Germinal center (tissue), 1 donor: ENCODE results near the gene IPO7.
"Not testable (repeated sequence)": the region's sequence is repeated elsewhere in the genome, so short reads cannot be mapped to it uniquely, and the experiment has no call there.

ENCODE experiments used
- DNase-seq: peaks from one replicate; pipeline ENCODE4 v3.0.0; 2012; ENCODE audit warnings: mixed read lengths, low spot score

The IPO7 gene

DNA sequence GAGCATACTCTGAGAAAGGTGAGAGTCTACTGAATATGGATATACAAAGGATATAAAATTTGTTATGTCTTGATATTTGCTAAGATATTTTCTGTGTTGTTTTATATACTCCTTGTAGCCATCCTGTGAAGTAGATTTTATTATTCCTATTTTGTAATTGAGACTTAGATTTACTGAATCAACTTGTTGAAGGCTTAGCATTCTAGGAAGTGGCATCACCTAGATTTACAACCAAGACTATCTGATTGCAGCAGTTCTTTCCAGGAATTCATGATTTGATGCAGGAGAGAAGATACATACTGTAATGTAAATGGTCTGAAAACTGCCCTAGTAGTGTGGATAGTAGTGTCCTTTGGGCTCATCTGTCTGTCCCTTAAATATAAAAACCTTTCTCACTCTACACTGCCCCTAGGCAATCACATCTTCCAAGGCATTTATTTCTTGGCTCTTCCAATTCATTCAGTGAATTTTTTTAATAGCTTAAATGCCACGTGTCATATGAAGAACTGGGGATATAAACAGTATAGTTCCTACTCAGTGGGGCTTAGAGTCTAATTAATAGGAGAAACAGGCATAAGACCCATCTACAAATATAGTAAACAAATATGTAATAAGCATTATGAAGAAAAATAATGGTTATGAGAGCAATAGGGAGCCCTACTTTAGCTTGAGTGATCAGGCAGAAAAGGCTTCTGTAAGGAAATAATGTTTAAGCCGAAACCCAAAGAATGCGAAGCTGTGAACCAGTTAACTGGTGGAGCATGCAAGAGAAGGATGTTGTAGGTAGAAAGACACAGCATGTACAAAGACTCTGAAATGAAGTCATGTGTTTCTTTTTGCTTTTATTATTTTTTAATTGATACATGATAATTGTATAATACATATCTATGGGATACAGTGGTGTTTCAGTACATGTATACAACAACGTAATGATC, 13.6 kb downstream of the IPO7 start:
- no peak for DNase-seq

- no peak for DNase-seq
Observed at GRCh38 chr11:9399466-9399865, 15.0 kb downstream of the IPO7 start.

GRCh38 chr11:9401884-9402283, 17.4 kb downstream of the IPO7 start:
- DNase-seq, result not testable (repeated sequence)

DNA sequence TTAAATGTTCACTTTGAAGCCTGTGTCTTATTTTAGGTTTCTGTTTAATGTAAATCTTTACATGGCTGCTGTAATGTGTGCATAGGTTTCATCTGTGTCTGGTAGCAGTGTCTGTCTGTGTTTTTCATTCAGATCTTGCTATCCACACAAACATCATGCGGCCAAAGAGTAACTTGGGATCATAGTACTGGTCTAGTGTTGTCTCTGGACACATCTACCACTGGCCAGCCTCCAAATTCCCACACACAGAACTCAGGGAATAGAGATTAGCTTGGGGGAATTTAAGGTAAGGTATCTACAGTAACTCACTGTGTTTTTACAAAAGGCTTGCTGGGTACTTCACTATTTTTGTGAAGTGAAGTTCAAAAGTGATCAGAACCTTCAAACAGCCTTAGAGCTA, 44.3 kb downstream of the IPO7 start:
- no peak for DNase-seq

- no peak for DNase-seq
Observed at GRCh38 chr11:9438611-9439010, 54.2 kb downstream of the IPO7 start.

GRCh38 chr11:9446230-9446629, 61.8 kb downstream of the IPO7 start:
- DNase-seq, result no peak

DNA sequence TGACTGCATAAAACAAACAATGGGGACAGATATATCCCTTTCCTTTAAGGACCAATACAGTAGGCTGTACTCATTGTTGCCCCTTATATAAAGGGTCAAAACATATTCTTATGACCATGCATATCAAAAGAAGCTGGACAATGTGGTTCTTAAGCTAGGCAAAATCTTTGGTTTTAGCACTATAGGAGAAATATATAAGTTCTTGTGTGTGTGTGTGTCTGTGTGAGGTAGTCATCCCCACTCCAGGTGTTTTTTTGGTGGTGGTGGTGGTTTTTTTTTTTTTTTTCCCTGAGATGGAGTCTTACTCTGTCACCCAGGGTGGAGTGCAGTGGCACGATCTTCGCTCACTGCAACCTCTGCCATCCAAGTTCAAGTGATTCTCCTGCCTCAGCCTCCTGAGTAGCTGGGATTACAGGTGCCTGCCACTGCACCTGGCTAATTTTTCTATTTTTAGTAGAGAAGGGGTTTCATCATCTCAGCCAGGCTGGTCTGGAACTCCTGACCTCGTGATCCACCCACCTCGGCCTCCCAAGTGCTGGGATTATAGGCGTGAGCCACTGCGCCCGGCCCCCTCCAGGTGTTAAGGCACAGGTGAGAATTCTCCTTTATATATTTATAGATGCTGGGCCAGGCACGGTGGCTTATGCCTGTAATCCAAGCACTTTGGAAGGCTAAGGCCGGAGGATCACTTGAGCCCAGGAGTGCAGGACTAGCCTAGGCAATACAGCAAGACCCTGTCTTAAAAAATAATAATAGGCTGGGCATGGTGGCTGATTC, 64.3 kb downstream of the IPO7 start:
- no peak for DNase-seq

- DNase-seq, result not testable (repeated sequence)
Observed at GRCh38 chr11:9452023-9452422, 67.6 kb downstream of the IPO7 start.

DNA sequence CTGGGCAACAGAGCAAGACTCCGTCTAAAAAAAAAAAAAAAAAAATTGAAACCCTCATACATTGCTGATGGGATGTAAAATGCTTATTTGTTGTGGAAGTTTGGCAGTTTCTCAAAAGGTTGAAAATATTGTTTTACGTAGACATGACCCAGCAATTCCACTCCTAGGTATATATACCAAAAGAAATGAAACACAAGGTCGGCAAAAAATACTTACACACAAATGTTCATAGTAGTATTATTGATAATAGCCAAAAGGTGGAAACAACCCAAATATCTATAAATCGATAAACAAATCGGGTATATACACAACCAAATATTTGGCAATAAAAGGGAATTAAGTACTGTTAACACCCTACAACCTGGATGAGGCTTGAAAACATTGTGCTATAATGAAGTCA, 71.3 kb downstream of the IPO7 start:
- DNase-seq, result no peak

DNA sequence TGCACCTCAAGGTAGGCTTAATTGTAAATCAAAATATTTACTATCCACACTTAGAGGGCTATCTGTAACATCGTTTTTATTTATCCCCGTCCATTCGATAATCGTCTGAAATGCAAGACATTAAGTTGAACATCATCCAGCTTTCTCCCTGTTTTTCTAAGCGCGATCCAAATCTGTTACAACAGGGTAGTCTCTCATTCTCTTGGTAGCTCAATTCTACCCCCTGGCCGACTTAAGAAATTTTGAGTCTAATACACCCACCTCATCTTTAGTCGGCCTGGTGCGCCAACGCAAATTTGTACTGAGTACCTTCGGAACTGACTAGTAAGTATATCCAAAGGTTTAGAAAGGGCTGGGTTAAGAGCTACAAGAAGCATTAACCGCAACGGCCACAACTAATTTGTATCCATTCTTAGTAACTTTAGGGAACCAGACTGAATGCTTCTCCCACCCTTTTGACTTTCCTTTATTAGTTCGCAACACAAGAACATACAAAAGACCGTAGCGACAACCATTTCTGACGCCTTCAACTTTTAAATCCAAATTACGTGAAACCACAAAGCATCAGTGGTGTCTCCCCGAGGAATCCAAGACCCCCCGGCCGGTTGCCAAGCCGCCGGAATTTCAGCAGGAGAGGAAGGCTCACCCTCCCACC, 75.3 kb downstream of the IPO7 start:
- DNase-seq, result peak; percentile 6

DNA sequence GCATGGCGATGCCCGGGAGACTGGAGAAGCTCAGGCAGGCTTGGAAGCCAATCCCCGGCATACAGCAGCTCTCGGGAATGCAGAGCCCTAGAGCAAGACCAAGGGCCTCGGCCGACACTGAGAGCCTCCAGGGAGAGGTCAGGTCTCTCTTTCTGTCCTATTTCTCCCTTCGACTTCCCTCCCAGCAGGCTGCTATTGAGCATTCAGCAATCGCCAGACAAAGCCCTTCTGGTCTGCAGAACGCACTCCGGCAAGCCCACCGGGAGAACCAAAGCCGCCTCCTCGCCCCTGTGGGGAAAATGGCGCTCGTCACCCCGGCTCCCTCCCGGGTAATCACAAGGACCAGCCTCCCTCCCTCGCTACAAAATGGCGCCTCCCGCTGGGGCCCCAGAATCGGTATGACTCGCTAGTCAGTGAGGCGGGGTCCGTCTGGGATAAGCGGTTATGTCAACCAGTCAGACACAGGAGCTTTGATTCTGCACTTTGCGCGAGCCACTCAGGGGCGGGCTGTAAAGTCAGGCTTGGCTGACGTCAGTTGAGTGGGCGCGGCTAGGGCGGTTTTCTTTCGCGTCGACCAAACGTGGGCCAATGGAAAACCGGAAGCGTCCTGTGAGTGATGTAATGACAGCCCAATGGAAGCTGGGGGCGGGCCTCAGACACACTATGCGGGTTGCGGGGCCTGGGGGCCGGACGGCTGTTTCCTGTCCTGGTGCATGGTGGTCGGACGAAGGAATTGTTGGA, 76.0 kb downstream of the IPO7 start, which contains the start of gene ZNF143:
ZNF143 (plus strand) TSS at position 691 of the 741 bp plus-strand sequence. CDS start 10,297 bp downstream, outside the sequence.
- peak; percentile 97 for DNase-seq

- DNase-seq, result peak; percentile 88
Observed at GRCh38 chr11:9461063-9461759, 76.8 kb downstream of the IPO7 start.

DNA sequence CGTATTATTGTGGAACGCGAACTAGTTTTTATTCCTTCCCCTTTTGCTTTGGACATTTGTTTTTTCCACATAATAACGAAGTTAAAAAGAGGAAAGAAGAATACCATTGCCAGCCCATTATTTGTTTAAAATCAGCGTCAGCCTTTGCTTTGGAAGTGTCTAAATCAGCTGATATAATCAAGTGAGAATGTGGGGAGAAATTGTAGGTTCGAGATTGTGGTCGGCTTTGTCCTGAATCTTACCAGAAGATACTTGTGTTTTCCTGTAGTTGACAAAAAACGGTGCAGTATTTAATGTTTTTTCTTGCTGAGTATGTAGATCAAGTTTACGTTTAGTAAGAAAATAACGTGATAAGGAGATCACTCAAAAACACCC, 77.3 kb downstream of the IPO7 start:
- DNase-seq, result peak; percentile 28

GRCh38 chr11:9462172-9462799, 77.8 kb downstream of the IPO7 start:
- DNase-seq, result no peak

GRCh38 chr11:9462806-9463537, 78.5 kb downstream of the IPO7 start:
- DNase-seq, result no peak

DNA sequence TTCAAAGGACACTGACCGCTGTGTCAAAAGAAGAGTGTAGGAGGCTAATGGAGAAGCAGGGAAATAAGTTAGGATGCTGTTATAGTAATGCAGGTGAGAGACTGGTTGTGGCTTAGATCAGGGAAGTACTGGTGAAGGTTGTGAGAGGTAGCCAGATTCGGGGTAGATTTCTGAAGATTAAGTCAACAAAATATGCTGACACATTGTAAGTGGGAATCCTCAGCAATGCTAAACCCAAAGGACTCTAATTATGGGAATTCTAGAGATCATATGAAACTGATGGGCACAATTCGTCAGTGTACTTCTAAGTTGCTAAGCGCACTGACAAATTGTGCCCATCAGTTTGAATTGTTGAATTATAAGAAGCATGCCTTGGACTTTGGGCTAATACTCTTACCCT, 86.3 kb downstream of the IPO7 start:
- no peak for DNase-seq

GRCh38 chr11:9473408-9473807, 89.0 kb downstream of the IPO7 start:
- DNase-seq, result no peak

DNA sequence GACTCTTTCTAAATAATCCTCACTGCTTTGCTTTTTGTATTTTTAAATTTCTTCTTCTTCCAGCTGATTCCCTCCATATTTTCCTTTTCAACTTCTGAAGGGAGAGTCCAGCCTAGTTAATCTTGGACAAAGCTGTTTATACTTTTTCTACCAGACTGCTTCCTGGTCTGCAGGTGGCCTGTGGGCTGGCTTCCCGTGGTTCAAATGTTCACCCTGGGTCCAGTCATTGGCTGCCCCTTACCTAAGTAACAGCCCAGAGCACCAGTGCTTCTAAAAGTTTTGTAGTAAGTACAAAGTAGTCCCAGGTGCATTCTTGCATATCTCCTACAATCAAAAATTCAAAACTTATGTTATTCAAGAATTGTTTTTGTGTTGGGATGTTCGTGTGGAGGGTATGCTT, 95.4 kb downstream of the IPO7 start:
- no peak for DNase-seq

DNA sequence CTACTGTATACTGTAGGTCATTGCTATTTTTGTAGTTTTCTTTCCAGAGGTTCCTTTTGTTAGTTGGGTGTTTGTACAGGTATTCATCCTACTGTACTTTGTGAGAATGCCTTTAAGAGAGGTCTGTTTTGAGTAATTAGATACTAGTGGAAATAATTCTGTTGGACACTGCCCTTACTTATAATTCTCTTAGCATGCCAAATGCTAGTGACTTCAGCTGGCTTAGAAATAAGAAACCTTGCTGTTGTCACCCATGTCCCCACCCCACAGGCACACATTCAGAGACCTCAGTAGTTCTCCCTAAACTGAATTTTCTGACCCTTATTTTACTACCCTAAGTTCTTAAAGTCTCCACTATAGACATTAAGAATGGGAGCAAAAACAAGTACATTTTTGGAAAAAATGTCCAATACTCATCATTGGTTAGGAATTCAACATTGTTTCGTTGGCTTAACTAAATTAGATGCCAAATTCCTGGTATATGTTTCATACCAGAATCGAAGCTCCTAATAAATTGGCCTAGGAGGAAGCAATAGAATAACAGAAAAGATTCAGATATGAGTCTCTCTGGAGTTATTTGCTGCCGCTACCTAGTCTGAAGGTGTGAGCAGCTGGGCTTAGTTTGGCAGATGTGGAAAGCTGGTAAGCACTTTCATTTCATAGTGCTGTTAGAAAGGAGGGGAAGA, 104.8 kb downstream of the IPO7 start:
- DNase-seq, result no peak
